ENCODE results near the gene OR52E6. TPM values are rescaled to one million over a fixed set of nuclear protein-coding genes. Genes with fewer than 3 reads are reported as not detected.

The OR52E6 gene
- polyA plus RNA-seq, 2 of the 4 experiments (the other 2 are of a cell fraction), result not detected

DNA sequence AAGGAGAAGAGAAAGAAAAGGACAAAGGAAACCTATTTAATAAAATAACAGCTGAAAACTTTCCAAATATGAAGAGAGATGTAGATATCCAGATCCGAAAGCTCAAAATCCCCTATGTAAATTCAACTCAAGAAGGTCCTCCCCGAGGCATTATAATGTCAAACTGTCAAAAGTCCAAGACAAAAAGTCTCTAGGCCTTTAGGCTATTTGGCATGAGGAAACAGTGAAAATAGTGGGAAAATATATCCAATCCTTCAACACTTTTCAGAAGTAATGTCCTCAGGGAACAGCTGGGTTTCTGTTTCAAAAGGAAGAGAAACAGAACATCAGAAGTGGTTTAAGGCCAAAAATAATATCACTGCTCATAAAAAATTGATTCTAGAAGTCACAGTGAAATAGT, 36.9 kb upstream of the OR52E6 start (continued):
- TF ChIP-seq TP53 (CRISPR knock-in tag; IDR thresholded peaks at IDR 0.05), result no peak
- TF ChIP-seq HOXB13 (CRISPR knock-in tag; IDR thresholded peaks at IDR 0.05; ENCODE audit: low read depth), result no peak
- no peak for TF ChIP-seq MAFK (IDR thresholded peaks at IDR 0.05; ENCODE audit: partially characterized antibody)

DNA sequence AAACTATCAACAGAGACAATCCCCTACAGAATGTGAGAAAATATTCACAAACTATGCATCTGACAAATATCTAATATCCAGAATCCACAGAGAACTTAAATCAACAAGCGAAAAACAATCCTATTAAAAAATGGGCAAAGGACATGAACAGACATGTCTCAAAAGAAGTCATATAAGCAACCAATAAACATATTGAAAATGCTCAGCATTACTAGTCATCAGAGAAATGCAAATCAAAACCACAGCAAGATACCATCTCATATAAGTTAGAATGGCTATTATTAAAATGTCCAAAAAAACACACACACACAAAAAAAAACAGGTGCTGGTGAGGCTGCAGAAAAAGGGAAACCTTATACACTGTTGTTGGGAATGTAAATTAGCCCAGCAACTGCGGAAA, 24.1 kb upstream of the OR52E6 start:
- Histone ChIP-seq H3K4me2 (no peak overlapping the region), H3K27ac (no peak overlapping the region), H3K4me1 (no peaks in the 10 kb centered on the region), H3K9me3 (no peaks in the 10 kb centered on the region), H3K4me3 (no peak overlapping the region)
- ChIA-PET CTCF (interaction anchor here (0.6 kb wide), 1 partner anchor 817 kb away, joined by 3 read pairs; the partner anchor contains the start of gene MRPL17), POLR2A (no interaction called here)
- ATAC-seq, result no peak
- no peak for DNase-seq (ENCODE audit: low read depth in 1 of 2, low spot score in 1 of 2)
- TF ChIP-seq NFE2L2 (conservative IDR thresholded peaks at IDR 0.05; ENCODE audit: low read length), result no peak
- TF ChIP-seq, protein P1, sequence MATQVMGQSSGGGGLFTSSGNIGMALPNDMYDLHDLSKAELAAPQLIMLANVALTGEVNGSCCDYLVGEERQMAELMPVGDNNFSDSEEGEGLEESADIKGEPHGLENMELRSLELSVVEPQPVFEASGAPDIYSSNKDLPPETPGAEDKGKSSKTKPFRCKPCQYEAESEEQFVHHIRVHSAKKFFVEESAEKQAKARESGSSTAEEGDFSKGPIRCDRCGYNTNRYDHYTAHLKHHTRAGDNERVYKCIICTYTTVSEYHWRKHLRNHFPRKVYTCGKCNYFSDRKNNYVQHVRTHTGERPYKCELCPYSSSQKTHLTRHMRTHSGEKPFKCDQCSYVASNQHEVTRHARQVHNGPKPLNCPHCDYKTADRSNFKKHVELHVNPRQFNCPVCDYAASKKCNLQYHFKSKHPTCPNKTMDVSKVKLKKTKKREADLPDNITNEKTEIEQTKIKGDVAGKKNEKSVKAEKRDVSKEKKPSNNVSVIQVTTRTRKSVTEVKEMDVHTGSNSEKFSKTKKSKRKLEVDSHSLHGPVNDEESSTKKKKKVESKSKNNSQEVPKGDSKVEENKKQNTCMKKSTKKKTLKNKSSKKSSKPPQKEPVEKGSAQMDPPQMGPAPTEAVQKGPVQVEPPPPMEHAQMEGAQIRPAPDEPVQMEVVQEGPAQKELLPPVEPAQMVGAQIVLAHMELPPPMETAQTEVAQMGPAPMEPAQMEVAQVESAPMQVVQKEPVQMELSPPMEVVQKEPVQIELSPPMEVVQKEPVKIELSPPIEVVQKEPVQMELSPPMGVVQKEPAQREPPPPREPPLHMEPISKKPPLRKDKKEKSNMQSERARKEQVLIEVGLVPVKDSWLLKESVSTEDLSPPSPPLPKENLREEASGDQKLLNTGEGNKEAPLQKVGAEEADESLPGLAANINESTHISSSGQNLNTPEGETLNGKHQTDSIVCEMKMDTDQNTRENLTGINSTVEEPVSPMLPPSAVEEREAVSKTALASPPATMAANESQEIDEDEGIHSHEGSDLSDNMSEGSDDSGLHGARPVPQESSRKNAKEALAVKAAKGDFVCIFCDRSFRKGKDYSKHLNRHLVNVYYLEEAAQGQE (IDR thresholded peaks at IDR 0.05), result no peak
- TF ChIP-seq TP53 (CRISPR knock-in tag; IDR thresholded peaks at IDR 0.05), result no peak
- TF ChIP-seq MAFK (IDR thresholded peaks at IDR 0.05; ENCODE audit: partially characterized antibody), result no peak
- TF ChIP-seq RAD21 (conservative IDR thresholded peaks at IDR 0.05 in 1 of 2, IDR thresholded peaks at IDR 0.05 in 1 of 2), result no peak
- TF ChIP-seq GATA3 (IDR thresholded peaks at IDR 0.05; ENCODE audit: borderline replicate concordance), result no peak
- no peak for TF ChIP-seq FOXS1 (CRISPR knock-in tag; IDR thresholded peaks at IDR 0.05)
- TF ChIP-seq HOXB5 (CRISPR knock-in tag; IDR thresholded peaks at IDR 0.05), result no peak
- TF ChIP-seq KDM1A (IDR thresholded peaks at IDR 0.05; ENCODE audit: low read depth), result no peak
- TF ChIP-seq CBX2 (IDR thresholded peaks at IDR 0.05; ENCODE audit: borderline replicate concordance, low read depth), result no peak
- TF ChIP-seq POLR2AphosphoS2 (conservative IDR thresholded peaks at IDR 0.05; ENCODE audit: low read length), result no peak
- no peak for TF ChIP-seq RNF2 (IDR thresholded peaks at IDR 0.05; ENCODE audit: borderline replicate concordance, low read depth)
- no peak for TF ChIP-seq EHMT2 (IDR thresholded peaks at IDR 0.05; ENCODE audit: low read depth)
- TF ChIP-seq, protein P2, sequence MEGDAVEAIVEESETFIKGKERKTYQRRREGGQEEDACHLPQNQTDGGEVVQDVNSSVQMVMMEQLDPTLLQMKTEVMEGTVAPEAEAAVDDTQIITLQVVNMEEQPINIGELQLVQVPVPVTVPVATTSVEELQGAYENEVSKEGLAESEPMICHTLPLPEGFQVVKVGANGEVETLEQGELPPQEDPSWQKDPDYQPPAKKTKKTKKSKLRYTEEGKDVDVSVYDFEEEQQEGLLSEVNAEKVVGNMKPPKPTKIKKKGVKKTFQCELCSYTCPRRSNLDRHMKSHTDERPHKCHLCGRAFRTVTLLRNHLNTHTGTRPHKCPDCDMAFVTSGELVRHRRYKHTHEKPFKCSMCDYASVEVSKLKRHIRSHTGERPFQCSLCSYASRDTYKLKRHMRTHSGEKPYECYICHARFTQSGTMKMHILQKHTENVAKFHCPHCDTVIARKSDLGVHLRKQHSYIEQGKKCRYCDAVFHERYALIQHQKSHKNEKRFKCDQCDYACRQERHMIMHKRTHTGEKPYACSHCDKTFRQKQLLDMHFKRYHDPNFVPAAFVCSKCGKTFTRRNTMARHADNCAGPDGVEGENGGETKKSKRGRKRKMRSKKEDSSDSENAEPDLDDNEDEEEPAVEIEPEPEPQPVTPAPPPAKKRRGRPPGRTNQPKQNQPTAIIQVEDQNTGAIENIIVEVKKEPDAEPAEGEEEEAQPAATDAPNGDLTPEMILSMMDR (IDR thresholded peaks at IDR 0.05), result no peak
- no peak for TF ChIP-seq ZC3H11A (IDR thresholded peaks at IDR 0.05)
- no peak for TF ChIP-seq POLR2A (IDR thresholded peaks at IDR 0.05; ENCODE audit: low read length)
- TF ChIP-seq BCL3 (IDR thresholded peaks at IDR 0.05), result no peak
- TF ChIP-seq ZFP36 (IDR thresholded peaks at IDR 0.05; ENCODE audit: borderline replicate concordance, partially characterized antibody), result no peak
- no peak for TF ChIP-seq CHD4 (IDR thresholded peaks at IDR 0.05; ENCODE audit: borderline replicate concordance)
- WGBS (ENCODE audit: missing lambda C conversion rate), result 16% methylated on average over 2 of the region's 2 CpGs
- no peak for FAIRE-seq
